GM12873 (cell line): ENCODE measurements around the gene RPS26.

ENCODE experiments used
- CTCF ChIP-seq: IDR thresholded peaks from 2 replicates; pipeline ENCODE4 v1.5.1; 2012; ENCODE audit warnings: low read depth, mild to moderate bottlenecking, moderate library complexity, low read length, control low read depth; ENCODE audit not compliant: insufficient read depth; ENCODE audit errors: missing control alignments

Gene RPS26

GRCh38 chr12:56046027-56046780 lies 4.5 kb downstream of the RPS26 start:
- TF ChIP-seq CTCF = no peak

- TF ChIP-seq CTCF = no peak
Measured at GRCh38 chr12:56053407-56053893, 11.7 kb downstream of the RPS26 start.

GRCh38 chr12:56061982-56062381 lies 20.3 kb downstream of the RPS26 start:
- TF ChIP-seq CTCF = no peak

- no peak for TF ChIP-seq CTCF
Measured at GRCh38 chr12:56062996-56063395, 21.3 kb downstream of the RPS26 start.

GRCh38 chr12:56071648-56072047 lies 29.9 kb downstream of the RPS26 start:
- TF ChIP-seq CTCF = no peak

GRCh38 chr12:56074396-56074795 lies 32.7 kb downstream of the RPS26 start:
- no peak for TF ChIP-seq CTCF

- no peak for TF ChIP-seq CTCF
Measured at GRCh38 chr12:56078427-56078826, 36.7 kb downstream of the RPS26 start.
